Neural progenitor cell (in vitro differentiated cells): Measurements from ENCODE around the gene ZNF18. TPM values are rescaled to one million over a fixed set of nuclear protein-coding genes. Genes with fewer than 3 reads are reported as not detected.
"Not testable (repeated sequence)": the region's sequence is repeated elsewhere in the genome, so short reads cannot be mapped to it uniquely, and the experiment has no call there.

ENCODE experiments used
- DNase-seq: peaks from one replicate; pipeline ENCODE4 v3.0.0-alpha.2; 2016; ENCODE audit warnings: low spot score
- H2AFZ ChIP-seq: fragments of 200-600 bp; sonication (generic); replicated peaks from 2 replicates; pipeline ENCODE4 v1.6.1; 2016; ENCODE audit warnings: antibody characterized with exemption
- H3F3A ChIP-seq: fragments of 200-600 bp; sonication (generic); 2 replicates; pipeline ENCODE4 v1.6.1; 2016; ENCODE audit warnings: antibody characterized with exemption, low read depth
- H3K27ac ChIP-seq: fragments of 200-600 bp; sonication (generic); 2 replicates; pipeline ENCODE4 v1.5.1; 2016; ENCODE audit warnings: mild to moderate bottlenecking
- H3K27me3 ChIP-seq: fragments of 200-600 bp; sonication (generic); 2 replicates; pipeline ENCODE4 v1.6.1; 2016; ENCODE audit warnings: mild to moderate bottlenecking, moderate library complexity
- H3K36me3 ChIP-seq: fragments of 200-600 bp; sonication (generic); 2 replicates; pipeline ENCODE4 v1.5.1; 2016
- H3K4me1 ChIP-seq: fragments of 200-600 bp; sonication (generic); 2 replicates; pipeline ENCODE4 v1.6.1; 2016; ENCODE audit warnings: mixed run types
- H3K4me2 ChIP-seq: fragments of 200-600 bp; sonication (generic); 2 replicates; pipeline ENCODE4 v1.6.1; 2016
- H3K4me3 ChIP-seq: fragments of 200-600 bp; sonication (generic); 2 replicates; pipeline ENCODE4 v1.5.1; 2016
- H3K79me2 ChIP-seq: fragments of 200-600 bp; sonication (generic); 2 replicates; pipeline ENCODE4 v1.6.1; 2016; ENCODE audit warnings: low read depth
- H3K9ac ChIP-seq: fragments of 200-600 bp; sonication (generic); 2 replicates; pipeline ENCODE4 v1.6.1; 2016
- H3K9me3 ChIP-seq: fragments of 200-600 bp; sonication (generic); 2 replicates; pipeline ENCODE4 v1.5.1; 2016; ENCODE audit warnings: low read depth
- H4K20me1 ChIP-seq: fragments of 200-600 bp; sonication (generic); 2 replicates; pipeline ENCODE4 v1.6.1; 2016; ENCODE audit warnings: low read depth
- H3K27ac Mint-ChIP-seq: 3 replicates; pipeline ENCODE4 v1.8.0; 2021; ENCODE audit warnings: mixed read lengths
- H3K27me3 Mint-ChIP-seq: 2 replicates; pipeline ENCODE4 v1.8.0; 2022; ENCODE audit warnings: low read depth, mild to moderate bottlenecking, inconsistent platforms, moderate library complexity, mixed read lengths; ENCODE audit not compliant: insufficient read depth
- H3K36me3 Mint-ChIP-seq: 3 replicates; pipeline ENCODE4 v1.8.0; 2021; ENCODE audit warnings: mixed read lengths
- H3K4me1 Mint-ChIP-seq: 3 replicates; pipeline ENCODE4 v1.8.0; 2021; ENCODE audit warnings: mixed read lengths
- H3K4me3 Mint-ChIP-seq: 3 replicates; pipeline ENCODE4 v1.8.0; 2021; ENCODE audit warnings: mild to moderate bottlenecking, moderate library complexity, mixed read lengths
- H3K9me3 Mint-ChIP-seq: 3 replicates; pipeline ENCODE4 v1.8.0; 2020; ENCODE audit warnings: mixed read lengths
- EZH2 ChIP-seq: fragments of 200-600 bp; sonication (generic); IDR thresholded peaks from 2 replicates; pipeline ENCODE4 v1.6.1; 2017; ENCODE audit warnings: antibody characterized with exemption, mild to moderate bottlenecking, moderate library complexity
- EZH2phosphoT487 ChIP-seq: fragments of 200-600 bp; sonication (generic); IDR thresholded peaks from 2 replicates; pipeline ENCODE4 v1.6.1; 2017; ENCODE audit warnings: antibody characterized with exemption
- total RNA-seq: library from RNA; depleted of rRNA; stranded (reverse); fragments of >200 nt; gene quantifications from 2 replicates; pipeline ENCODE4 v1.2.3, GENCODE V29; 2015; ENCODE audit warnings: low replicate concordance
- TF ChIP-seq, protein P1 (sequence below): fragments of 200-600 bp; sonication (generic); IDR thresholded peaks from 2 replicates; pipeline ENCODE4 v1.5.1; 2017; ENCODE audit warnings: antibody characterized with exemption, mild to moderate bottlenecking

ZNF18 gene
- total RNA-seq, 1 donor from 2014 or later, result 15.9 TPM

GRCh38 chr17:11952610-11953009 lies 44.7 kb downstream of the ZNF18 start:
- H3K9me3 Mint-ChIP-seq, result peaks cover 8% of the 10 kb centered on the region
- Histone ChIP-seq H3K4me2 (no peak overlapping the region), H2AFZ (no peak overlapping the region), H3K4me1 (no peaks in the 10 kb centered on the region), H4K20me1 (no peaks in the 10 kb centered on the region), H3F3A (no peaks in the 10 kb centered on the region), H3K79me2 (no peaks in the 10 kb centered on the region), H3K4me3 (no peak overlapping the region), H3K9me3 (peaks cover 5% of the 10 kb centered on the region), H3K9ac (no peak overlapping the region), H3K27ac (no peak overlapping the region), H3K27me3 (no peaks in the 10 kb centered on the region), H3K36me3 (peaks cover 4% of the 10 kb centered on the region)
- no peak overlapping the region for H3K27ac Mint-ChIP-seq
- no peak for DNase-seq
- no peak overlapping the region for H3K4me3 Mint-ChIP-seq
- H3K36me3 Mint-ChIP-seq, result no peaks in the 10 kb centered on the region
- H3K27me3 Mint-ChIP-seq, result no peaks in the 10 kb centered on the region
- no peaks in the 10 kb centered on the region for H3K4me1 Mint-ChIP-seq
- TF ChIP-seq, protein P1, sequence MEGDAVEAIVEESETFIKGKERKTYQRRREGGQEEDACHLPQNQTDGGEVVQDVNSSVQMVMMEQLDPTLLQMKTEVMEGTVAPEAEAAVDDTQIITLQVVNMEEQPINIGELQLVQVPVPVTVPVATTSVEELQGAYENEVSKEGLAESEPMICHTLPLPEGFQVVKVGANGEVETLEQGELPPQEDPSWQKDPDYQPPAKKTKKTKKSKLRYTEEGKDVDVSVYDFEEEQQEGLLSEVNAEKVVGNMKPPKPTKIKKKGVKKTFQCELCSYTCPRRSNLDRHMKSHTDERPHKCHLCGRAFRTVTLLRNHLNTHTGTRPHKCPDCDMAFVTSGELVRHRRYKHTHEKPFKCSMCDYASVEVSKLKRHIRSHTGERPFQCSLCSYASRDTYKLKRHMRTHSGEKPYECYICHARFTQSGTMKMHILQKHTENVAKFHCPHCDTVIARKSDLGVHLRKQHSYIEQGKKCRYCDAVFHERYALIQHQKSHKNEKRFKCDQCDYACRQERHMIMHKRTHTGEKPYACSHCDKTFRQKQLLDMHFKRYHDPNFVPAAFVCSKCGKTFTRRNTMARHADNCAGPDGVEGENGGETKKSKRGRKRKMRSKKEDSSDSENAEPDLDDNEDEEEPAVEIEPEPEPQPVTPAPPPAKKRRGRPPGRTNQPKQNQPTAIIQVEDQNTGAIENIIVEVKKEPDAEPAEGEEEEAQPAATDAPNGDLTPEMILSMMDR, result no peak
- TF ChIP-seq EZH2 (no peak), EZH2phosphoT487 (no peak)

- Mint-ChIP-seq H3K27me3 (no peaks in the 10 kb centered on the region), H3K36me3 (no peaks in the 10 kb centered on the region), H3K9me3 (peaks cover 8% of the 10 kb centered on the region), H3K4me1 (no peaks in the 10 kb centered on the region), H3K4me3 (no peak overlapping the region), H3K27ac (no peak overlapping the region)
- Histone ChIP-seq H3K9ac (no peak overlapping the region), H3K4me2 (no peak overlapping the region), H3K27me3 (no peaks in the 10 kb centered on the region), H3F3A (no peaks in the 10 kb centered on the region), H3K79me2 (no peaks in the 10 kb centered on the region), H3K27ac (no peak overlapping the region), H3K9me3 (peaks cover 5% of the 10 kb centered on the region), H4K20me1 (no peaks in the 10 kb centered on the region), H3K36me3 (peaks cover 4% of the 10 kb centered on the region), H3K4me1 (no peaks in the 10 kb centered on the region), H3K4me3 (no peak overlapping the region), H2AFZ (no peak overlapping the region)
- TF ChIP-seq, protein P1, result no peak
- TF ChIP-seq EZH2phosphoT487 (no peak), EZH2 (no peak)
- no peak for DNase-seq
These were observed 46.3 kb downstream of the ZNF18 start for GRCh38 chr17:11950771-11951519.

DNA sequence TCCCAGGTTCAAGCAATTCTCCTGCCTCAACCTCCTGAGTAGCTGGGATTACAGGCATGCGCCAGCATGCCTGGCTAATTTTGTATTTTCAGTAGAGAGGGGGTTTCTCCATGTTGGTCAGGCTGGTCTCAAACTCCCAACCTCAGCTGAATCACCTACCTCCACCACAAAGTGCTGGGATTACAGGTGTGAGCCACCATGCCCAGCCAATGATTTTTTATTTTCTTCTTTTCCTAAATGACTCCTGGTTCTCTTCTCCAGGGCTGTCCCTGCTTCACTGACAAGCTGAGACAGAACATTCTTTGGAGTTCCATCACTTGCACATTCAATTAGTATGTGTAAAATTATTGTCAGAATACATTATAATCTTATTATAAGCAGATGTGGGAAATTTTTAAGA lies 47.7 kb downstream of the ZNF18 start:
- H3K27me3 ChIP-seq, H3K27ac ChIP-seq, H3K27ac Mint-ChIP-seq, DNase-seq, H2AFZ ChIP-seq, H3K4me1 Mint-ChIP-seq, H3K9me3 Mint-ChIP-seq, H3K4me1 ChIP-seq, H3K79me2 ChIP-seq, H3K4me3 ChIP-seq, H3K27me3 Mint-ChIP-seq, H3K9ac ChIP-seq, H3K9me3 ChIP-seq, H3F3A ChIP-seq, H3K36me3 Mint-ChIP-seq, H3K4me3 Mint-ChIP-seq, H4K20me1 ChIP-seq, H3K36me3 ChIP-seq, H3K4me2 ChIP-seq: not testable (repeated sequence)

- Mint-ChIP-seq H3K36me3 (no peaks in the 10 kb centered on the region), H3K27ac (no peak overlapping the region), H3K9me3 (peaks cover 3% of the 10 kb centered on the region), H3K27me3 (no peaks in the 10 kb centered on the region), H3K4me3 (no peak overlapping the region), H3K4me1 (no peaks in the 10 kb centered on the region)
- Histone ChIP-seq H3K4me1 (peaks cover 5% of the 10 kb centered on the region), H3K27ac (no peak overlapping the region), H3K27me3 (no peaks in the 10 kb centered on the region), H3K9ac (no peak overlapping the region), H3K36me3 (peaks cover 2% of the 10 kb centered on the region), H3K9me3 (peaks cover under 1% of the 10 kb centered on the region), H3K79me2 (no peaks in the 10 kb centered on the region), H4K20me1 (no peaks in the 10 kb centered on the region), H3F3A (no peaks in the 10 kb centered on the region), H3K4me3 (no peak overlapping the region), H2AFZ (no peak overlapping the region), H3K4me2 (no peak overlapping the region)
- no peak for DNase-seq
- no peak for TF ChIP-seq EZH2
- no peak for TF ChIP-seq EZH2phosphoT487
- TF ChIP-seq, protein P1, result no peak
These were observed 48.5 kb downstream of the ZNF18 start for GRCh38 chr17:11948789-11949188.
